H1 (cell line): ENCODE data around the gene CCL24. TPM values are rescaled to one million over a fixed set of nuclear protein-coding genes. Genes with fewer than 3 reads are reported as not detected.

Experiments used
- CTCF ChIA-PET: fragments of 300-600 bp; sonication (Branson Sonifier 250); formaldehyde crosslinking; loops from one replicate; lab custom pipeline; 2021; ENCODE audit not compliant: partially characterized antibody; lab: Charles Lee
- POLR2A ChIA-PET: fragments of 300-600 bp; sonication (Branson Sonifier 250); formaldehyde crosslinking; loops from one replicate; lab custom pipeline; 2021; ENCODE audit warnings: inconsistent platforms; ENCODE audit not compliant: partially characterized antibody; lab: Charles Lee
- DNase-seq, 2 experiments: peaks; one replicate each; pipeline versions ENCODE4 v3.0.0 to v3.0.0-alpha.2; 2010 to 2022; ENCODE audit warnings: low spot score in 2 of 2, low read depth in 1 of 2, mixed read lengths in 1 of 2
- FAIRE-seq: peaks from 2 replicates; lab custom pipeline; 2011; peaks lifted over from hg19 to GRCh38; lab: Jason Lieb, UNC
- H2AFZ ChIP-seq: 2 replicates; pipeline ENCODE4 v1.8.1; 2012; ENCODE audit warnings: low read length, inconsistent platforms
- H2AK5ac ChIP-seq: 2 replicates; pipeline ENCODE4 v1.6.1; 2013; ENCODE audit warnings: low read depth, low read length
- H2BK120ac ChIP-seq: replicated peaks from 2 replicates; pipeline ENCODE3; 2013; ENCODE audit warnings: low read depth, low read length, inconsistent platforms
- H2BK12ac ChIP-seq: 2 replicates; pipeline ENCODE4 v1.6.1; 2013; ENCODE audit warnings: low read depth, low read length
- H2BK15ac ChIP-seq: 2 replicates; pipeline ENCODE4 v1.6.1; 2013; ENCODE audit warnings: low read length
- H2BK20ac ChIP-seq: 2 replicates; pipeline ENCODE4 v1.6.1; 2013; ENCODE audit warnings: low read length
- H2BK5ac ChIP-seq: 2 replicates; pipeline ENCODE4 v1.6.1; 2013; ENCODE audit warnings: low read depth, low read length
- H3K14ac ChIP-seq: 2 replicates; pipeline ENCODE4 v1.6.1; 2013; ENCODE audit warnings: inconsistent platforms; ENCODE audit not compliant: insufficient read length
- H3K18ac ChIP-seq: 2 replicates; pipeline ENCODE4 v1.6.1; 2013; ENCODE audit warnings: low read length; ENCODE audit errors: extremely low read depth
- H3K23ac ChIP-seq: 2 replicates; pipeline ENCODE4 v1.6.1; 2013; ENCODE audit warnings: inconsistent platforms; ENCODE audit not compliant: insufficient read length
- H3K23me2 ChIP-seq: 2 replicates; pipeline ENCODE4 v1.6.1; 2013; ENCODE audit warnings: low read depth, low read length
- H3K27ac ChIP-seq: 2 replicates; pipeline ENCODE4 v1.6.1; 2011; ENCODE audit warnings: low read depth, low read length, inconsistent platforms
- H3K27me3 ChIP-seq, 4 experiments: replicated peaks in 1 of 4; 1 replicate in 1 of 4; 2 replicates in 3 of 4; pipeline versions ENCODE4 v1.6.1 to v1.8.1; 2011 to 2013; ENCODE audit warnings: low read length in 3 of 4, mild to moderate bottlenecking in 3 of 4, inconsistent platforms in 2 of 4, mixed read lengths in 2 of 4, moderate library complexity in 1 of 4; ENCODE audit not compliant: control insufficient read depth in 3 of 4, insufficient read depth in 3 of 4; ENCODE audit errors: extremely low read depth in 1 of 4
- H3K36me3 ChIP-seq, 4 experiments: 2 replicates each; pipeline versions ENCODE4 v1.6.1 to v1.8.1; 2011 to 2013; ENCODE audit warnings: mild to moderate bottlenecking in 4 of 4, low read length in 3 of 4, moderate library complexity in 2 of 4, control low read depth in 1 of 4, inconsistent platforms in 1 of 4; ENCODE audit not compliant: insufficient read depth in 4 of 4, control insufficient read depth in 2 of 4
- H3K4ac ChIP-seq: replicated peaks from 2 replicates; pipeline ENCODE3; 2013; ENCODE audit warnings: low read length, low read depth, mixed read lengths, inconsistent platforms; ENCODE audit not compliant: insufficient read length
- H3K4me1 ChIP-seq, 4 experiments: replicated peaks in 1 of 4; 1 replicate in 1 of 4; 2 replicates in 3 of 4; pipeline versions ENCODE4 v1.6.1 to v1.8.1; 2011 to 2013; ENCODE audit warnings: low read length in 3 of 4, inconsistent platforms in 2 of 4, mixed read lengths in 1 of 4; ENCODE audit not compliant: insufficient read depth in 4 of 4, control insufficient read depth in 3 of 4
- H3K4me2 ChIP-seq, 2 experiments: 2 replicates each; pipeline versions ENCODE4 v1.6.1 to v1.8.1; 2011 to 2013; ENCODE audit warnings: low read depth in 2 of 2, low read length in 2 of 2, control low read depth in 1 of 2, inconsistent platforms in 1 of 2, mild to moderate bottlenecking in 1 of 2; ENCODE audit not compliant: insufficient read depth in 1 of 2
- H3K4me3 ChIP-seq, 4 experiments: fragments of 200-600, 300-600 bp in 1 of 4; sonication (generic), shearing (Covaris generic), sonication (Bioruptor Twin) in 1 of 4; 2 replicates each; pipeline versions ENCODE4 v1.5.1 to v1.8.1; 2011 to 2016; ENCODE audit warnings: low read length in 4 of 4, low read depth in 3 of 4, control low read depth in 2 of 4, inconsistent platforms in 2 of 4, mild to moderate bottlenecking in 2 of 4, mixed read lengths in 1 of 4, moderate library complexity in 1 of 4; ENCODE audit not compliant: insufficient read depth in 2 of 4; ENCODE audit errors: extremely low read depth in 1 of 4
- H3K56ac ChIP-seq: replicated peaks from 2 replicates; pipeline ENCODE3; 2013; ENCODE audit warnings: low read depth, mild to moderate bottlenecking, mixed read lengths, low read length, inconsistent platforms; ENCODE audit not compliant: insufficient read length
- H3K79me1 ChIP-seq: 2 replicates; pipeline ENCODE4 v1.6.1; 2013; ENCODE audit warnings: low read depth, low read length, control low read depth
- H3K79me2 ChIP-seq, 2 experiments: 2 replicates each; pipeline versions ENCODE4 v1.6.1 to v1.8.1; 2012 to 2013; ENCODE audit warnings: low read length in 2 of 2, mild to moderate bottlenecking in 2 of 2, inconsistent platforms in 1 of 2; ENCODE audit not compliant: insufficient read depth in 2 of 2, control insufficient read depth in 1 of 2
- H3K9ac ChIP-seq, 4 experiments: replicated peaks in 1 of 4; 1 replicate in 1 of 4; 2 replicates in 3 of 4; pipeline versions ENCODE4 v1.6.1 to v1.8.1; 2011 to 2013; ENCODE audit warnings: low read depth in 3 of 4, low read length in 3 of 4, control low read depth in 2 of 4, mild to moderate bottlenecking in 2 of 4, moderate library complexity in 2 of 4, inconsistent platforms in 1 of 4; ENCODE audit errors: extremely low read depth in 1 of 4
- H3K9me3 ChIP-seq, 2 experiments: 2 replicates each; pipeline versions ENCODE4 v1.6.1 to v1.8.1; 2012 to 2013; ENCODE audit warnings: mild to moderate bottlenecking in 2 of 2, moderate library complexity in 2 of 2, control low read depth in 1 of 2, inconsistent platforms in 1 of 2, low read depth in 1 of 2, low read length in 1 of 2, mixed read lengths in 1 of 2; ENCODE audit not compliant: insufficient read depth in 2 of 2
- H4K20me1 ChIP-seq, 2 experiments: replicated peaks in 1 of 2; 2 replicates each; pipeline versions ENCODE3 to v1.8.1; 2011 to 2013; ENCODE audit warnings: inconsistent platforms in 2 of 2, low read length in 2 of 2, mild to moderate bottlenecking in 1 of 2; ENCODE audit not compliant: insufficient read depth in 2 of 2, control insufficient read depth in 1 of 2
- H4K5ac ChIP-seq: 2 replicates; pipeline ENCODE4 v1.6.1; 2013; ENCODE audit warnings: low read length, low read depth, mixed read lengths, inconsistent platforms; ENCODE audit not compliant: insufficient read length
- H4K8ac ChIP-seq: 2 replicates; pipeline ENCODE4 v1.8.0; 2013; ENCODE audit warnings: mild to moderate bottlenecking, moderate library complexity, low read length, inconsistent platforms; ENCODE audit not compliant: insufficient read depth; ENCODE audit errors: extremely low read depth
- H4K91ac ChIP-seq: replicated peaks from 2 replicates; pipeline ENCODE3; 2013; ENCODE audit warnings: low read length, mixed read lengths, inconsistent platforms; ENCODE audit not compliant: insufficient read length
- ATF3 ChIP-seq: IDR thresholded peaks from 2 replicates; pipeline ENCODE4 v1.6.1; 2011; ENCODE audit warnings: low read depth, mild to moderate bottlenecking, low read length; ENCODE audit not compliant: insufficient read depth
- BRCA1 ChIP-seq: IDR thresholded peaks from 2 replicates; pipeline ENCODE4 v1.6.1; 2012; ENCODE audit warnings: low read depth, low read length, improper control_type of control experiment
- EGR1 ChIP-seq: IDR thresholded peaks from 2 replicates; pipeline ENCODE4 v1.6.1; 2011; ENCODE audit warnings: low read depth, low read length, borderline replicate concordance
- JUN ChIP-seq: IDR thresholded peaks from 2 replicates; pipeline ENCODE4 v1.6.1; 2011; ENCODE audit warnings: low read depth, mild to moderate bottlenecking, improper control_type of control experiment, low read length
- PHF8 ChIP-seq: fragments of 200-600 bp; sonication (generic); conservative IDR thresholded peaks from 2 replicates; pipeline ENCODE4 v1.7.1; 2012; ENCODE audit warnings: low read depth, mild to moderate bottlenecking, inconsistent platforms, low read length, moderate library complexity
- POLR2A ChIP-seq, 2 experiments: IDR thresholded peaks; 1 replicate in 1 of 2; 2 replicates in 1 of 2; pipeline ENCODE4 v1.6.1; 2011; ENCODE audit warnings: low read depth in 2 of 2, low read length in 2 of 2, mild to moderate bottlenecking in 2 of 2; ENCODE audit errors: control extremely low read depth in 1 of 2
- POLR2AphosphoS5 ChIP-seq: IDR thresholded peaks from 2 replicates; pipeline ENCODE4 v1.6.1; 2011; ENCODE audit warnings: low read depth, low read length
- RNF2 ChIP-seq: fragments of 200-900, 300-1000 bp; sonication (generic); IDR thresholded peaks from 2 replicates; pipeline ENCODE4 v1.7.1; 2016; ENCODE audit warnings: borderline replicate concordance, low read depth, mild to moderate bottlenecking, antibody characterized with exemption, low read length; ENCODE audit not compliant: poor library complexity, severe bottlenecking; ENCODE audit errors: missing control alignments
- SIN3A ChIP-seq, 2 experiments: IDR thresholded peaks in 1 of 2; conservative IDR thresholded peaks in 1 of 2; 2 replicates each; pipeline ENCODE4 v1.6.1; 2011 to 2012; ENCODE audit warnings: low read length in 2 of 2, improper control_type of control experiment in 1 of 2, low read depth in 1 of 2, mild to moderate bottlenecking in 1 of 2
- SUZ12 ChIP-seq: fragments of 200-600 bp; sonication (generic); IDR thresholded peaks from 2 replicates; pipeline ENCODE4 v1.6.1; 2012; ENCODE audit warnings: mild to moderate bottlenecking, inconsistent platforms, low read length, moderate library complexity, mixed read lengths
- TBP ChIP-seq: IDR thresholded peaks from 2 replicates; pipeline ENCODE4 v1.6.1; 2011; ENCODE audit warnings: low read depth, low read length, improper control_type of control experiment
- YY1 ChIP-seq: IDR thresholded peaks from 2 replicates; pipeline ENCODE4 v1.6.1; 2011; ENCODE audit warnings: low read depth, mild to moderate bottlenecking, low read length
- WGBS, 2 experiments: shearing (Covaris generic) in 1 of 2; methylation state at CpG; one replicate each; pipeline versions ENCODE4 v1.1.6 to v1.1.7; 2013 to 2015; ENCODE audit warnings: low lambda C conversion rate in 2 of 2, mixed read lengths in 2 of 2, inconsistent platforms in 1 of 2, low coverage in 1 of 2, missing lambda C conversion rate in 1 of 2; ENCODE audit not compliant: insufficient replicate concordance in 2 of 2, insufficient coverage in 1 of 2, insufficient read length in 1 of 2; ENCODE audit errors: extremely low coverage in 1 of 2, missing lambda C conversion rate in 1 of 2; 5-methylcytosine and 5-hydroxymethylcytosine counted together
- polyA plus RNA-seq, 7 experiments: library from polyadenylated mRNA; depleted of rRNA in 3 of 7; stranded (reverse) in 5 of 7; unstranded in 2 of 7; fragments of >200 nt in 5 of 7; fragments of 200-250 nt in 2 of 7; gene quantifications; 1 replicate in 5 of 7; 2 replicates in 1 of 7; 4 replicates in 1 of 7; pipeline versions ENCODE4 v1.2.1 to v1.2.3, GENCODE V29; 2011 to 2013; ENCODE audit warnings: missing spikeins in 2 of 7, mixed read lengths in 2 of 7
- total RNA-seq: library from RNA; stranded (reverse); fragmentation: NEBNext Ultra II Directional; extraction: Animal tissue kit (Norgen Biotek cat#: 25700); gene quantifications from 2 replicates; pipeline ENCODE4 v1.2.1, GENCODE V29; 2021
- TF ChIP-seq, protein P1 (sequence below): IDR thresholded peaks from 2 replicates; pipeline ENCODE4 v1.6.1; 2011; ENCODE audit warnings: low read length, improper control_type of control experiment

CCL24 gene
- total and polyA plus RNA-seq, 2 of the 8 experiments (the other 6 are each of a cell fraction or from before 2014, with no cell fraction given): not detected

GRCh38 chr7:75820688-75821087 is 7.1 kb upstream of the CCL24 start:
- WGBS, 2 experiments: 84% methylated on average over 1 of the region's 1 CpG; no CpG with 5 or more reads in 1 of the 2 experiments
- no peak for FAIRE-seq
- H2AK5ac ChIP-seq: no peak overlapping the region
- TF ChIP-seq POLR2AphosphoS5 (no peak), EGR1 (no peak), POLR2A (IDR thresholded peaks at IDR 0.05; ENCODE audit: control extremely low read depth in 1 of 2, low read depth in 2 of 2, low read length in 2 of 2) (no peak), SUZ12 (no peak), ATF3 (no peak), SIN3A (conservative IDR thresholded peaks at IDR 0.05 in 1 of 2, IDR thresholded peaks at IDR 0.05 in 1 of 2; ENCODE audit: low read depth in 1 of 2, low read length in 2 of 2) (no peak), PHF8 (no peak), RNF2 (no peak), TBP (no peak), YY1 (no peak), JUN (no peak), BRCA1 (no peak)
- TF ChIP-seq, protein P1, sequence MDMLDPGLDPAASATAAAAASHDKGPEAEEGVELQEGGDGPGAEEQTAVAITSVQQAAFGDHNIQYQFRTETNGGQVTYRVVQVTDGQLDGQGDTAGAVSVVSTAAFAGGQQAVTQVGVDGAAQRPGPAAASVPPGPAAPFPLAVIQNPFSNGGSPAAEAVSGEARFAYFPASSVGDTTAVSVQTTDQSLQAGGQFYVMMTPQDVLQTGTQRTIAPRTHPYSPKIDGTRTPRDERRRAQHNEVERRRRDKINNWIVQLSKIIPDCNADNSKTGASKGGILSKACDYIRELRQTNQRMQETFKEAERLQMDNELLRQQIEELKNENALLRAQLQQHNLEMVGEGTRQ: no peak

More at GRCh38 chr7:75820688-75821087, 7.1 kb upstream of the CCL24 start:
- Histone ChIP-seq H4K5ac (no peak overlapping the region), H3K9ac (no peak overlapping the region), H2BK15ac (no peak overlapping the region), H3K18ac (no peak overlapping the region), H3K23me2 (peaks cover 6% of the 10 kb centered on the region; the same call in 1 of the 2 replicates), H3K36me3 (no peaks in the 10 kb centered on the region), H3K4ac (no peak overlapping the region), H3K56ac (no peak overlapping the region), H2BK5ac (no peak overlapping the region), H3K79me2 (no peaks in the 10 kb centered on the region), H3K4me1 (no peaks in the 10 kb centered on the region; a peak in 1 of 7 replicates), H2BK120ac (no peak overlapping the region), H4K8ac (no peak overlapping the region), H3K27ac (no peak overlapping the region), H4K20me1 (no peaks in the 10 kb centered on the region), H3K27me3 (peaks cover 0 to 2% (median 0%) of the 10 kb centered on the region in 4 experiments; a peak in 1 of 7 replicates), H3K23ac (no peak overlapping the region), H2BK12ac (no peak overlapping the region), H4K91ac (no peak overlapping the region), H3K79me1 (no peaks in the 10 kb centered on the region), H3K4me2 (no peak overlapping the region), H3K14ac (no peak overlapping the region), H2BK20ac (no peak overlapping the region), H3K9me3 (no peaks in the 10 kb centered on the region), H2AFZ (no peak overlapping the region), H3K4me3 (no peak overlapping the region)
- no peak for DNase-seq
- POLR2A ChIA-PET: no interaction called here
- CTCF ChIA-PET: no interaction called here
